Muscle of leg (tissue), 11 donors: Measurements from ENCODE around the gene CSNK2A2. TPM values are rescaled to one million over a fixed set of nuclear protein-coding genes. Genes with fewer than 3 reads are reported as not detected.

Source experiments
- DNase-seq: peaks from one replicate; pipeline ENCODE4 v3.0.0; 2013
- H3K27ac ChIP-seq: one replicate; pipeline ENCODE4 v1.5.1; 2013; ENCODE audit warnings: mild to moderate bottlenecking, low read length, control low read depth
- H3K27me3 ChIP-seq: one replicate; pipeline ENCODE4 v1.6.1; 2013; ENCODE audit warnings: low read length; ENCODE audit not compliant: control insufficient read depth, insufficient read depth
- H3K36me3 ChIP-seq: one replicate; pipeline ENCODE4 v1.6.1; 2013; ENCODE audit warnings: low read length; ENCODE audit not compliant: control insufficient read depth, insufficient read depth
- H3K4me1 ChIP-seq: one replicate; pipeline ENCODE4 v1.6.1; 2013; ENCODE audit warnings: low read length; ENCODE audit not compliant: control insufficient read depth, insufficient read depth
- H3K4me3 ChIP-seq: one replicate; pipeline ENCODE4 v1.5.1; 2013; ENCODE audit warnings: low read length, control low read depth
- H3K9me3 ChIP-seq: replicated peaks from 2 replicates; pipeline ENCODE4 v1.6.1; 2013; ENCODE audit warnings: low read depth, low read length; ENCODE audit not compliant: control insufficient read depth
- WGBS: methylation state at CpG from one replicate; pipeline ENCODE4 v1.1.5; 2013; ENCODE audit warnings: missing lambda C conversion rate; ENCODE audit not compliant: insufficient coverage; 5-methylcytosine and 5-hydroxymethylcytosine counted together
- polyA plus RNA-seq, 8 donors: library from polyadenylated mRNA; unstranded; fragments of 120-200 nt; gene quantifications; one replicate each; pipeline versions ENCODE4 v1.2.1 to v1.2.3, GENCODE V29; 2013; ENCODE audit warnings: inconsistent platforms in 1 of 8, low replicate concordance in 1 of 8; ENCODE audit not compliant: insufficient read length in 8 of 8, insufficient read depth in 1 of 8
- total RNA-seq: library from RNA; stranded (reverse); fragments of 120-200 nt; gene quantifications from one replicate; pipeline ENCODE4 v1.2.4, GENCODE V29; 2013

The CSNK2A2 gene
- total and polyA plus RNA-seq, 9 donors = 35.6 to 95.4 (median 81.3) TPM

- H3K27ac ChIP-seq = no peak overlapping the region
- H3K36me3 ChIP-seq = no peaks in the 10 kb centered on the region
- no peaks in the 10 kb centered on the region for H3K27me3 ChIP-seq
- no peaks in the 10 kb centered on the region for H3K9me3 ChIP-seq
- no peak for DNase-seq
- no peaks in the 10 kb centered on the region for H3K4me1 ChIP-seq
- no peak overlapping the region for H3K4me3 ChIP-seq
- 80% methylated on average over 8 of the region's 8 CpGs for WGBS
Observed at GRCh38 chr16:58225965-58226602, 28.2 kb upstream of the CSNK2A2 start.

GRCh38 chr16:58222532-58223316 lies 24.8 kb upstream of the CSNK2A2 start:
- H3K27ac ChIP-seq = no peak overlapping the region
- no peaks in the 10 kb centered on the region for H3K4me1 ChIP-seq
- no peak for DNase-seq
- H3K36me3 ChIP-seq = no peaks in the 10 kb centered on the region
- no peak overlapping the region for H3K4me3 ChIP-seq
- WGBS = 73% methylated on average over 2 of the region's 7 CpGs
- no peaks in the 10 kb centered on the region for H3K27me3 ChIP-seq
- H3K9me3 ChIP-seq = no peaks in the 10 kb centered on the region

GRCh38 chr16:58219432-58219831 lies 21.5 kb upstream of the CSNK2A2 start:
- Histone ChIP-seq H3K27me3 (no peaks in the 10 kb centered on the region), H3K36me3 (no peaks in the 10 kb centered on the region), H3K27ac (no peak overlapping the region), H3K9me3 (no peaks in the 10 kb centered on the region), H3K4me1 (no peaks in the 10 kb centered on the region), H3K4me3 (no peak overlapping the region)
- DNase-seq = no peak

GRCh38 chr16:58218786-58219185 lies 20.9 kb upstream of the CSNK2A2 start:
- no peak overlapping the region for H3K27ac ChIP-seq
- no peaks in the 10 kb centered on the region for H3K4me1 ChIP-seq
- no peak for DNase-seq
- 25% methylated on average over 1 of the region's 3 CpGs for WGBS
- H3K9me3 ChIP-seq = no peaks in the 10 kb centered on the region
- H3K36me3 ChIP-seq = no peaks in the 10 kb centered on the region
- H3K27me3 ChIP-seq = no peaks in the 10 kb centered on the region
- H3K4me3 ChIP-seq = no peak overlapping the region

GRCh38 chr16:58217311-58217925 lies 19.5 kb upstream of the CSNK2A2 start:
- WGBS = no CpG with 5 or more reads among the region's 2 CpGs
- no peaks in the 10 kb centered on the region for H3K27me3 ChIP-seq
- DNase-seq = no peak
- H3K4me3 ChIP-seq = no peak overlapping the region
- H3K9me3 ChIP-seq = no peaks in the 10 kb centered on the region
- no peaks in the 10 kb centered on the region for H3K36me3 ChIP-seq
- no peaks in the 10 kb centered on the region for H3K4me1 ChIP-seq
- H3K27ac ChIP-seq = no peak overlapping the region

GRCh38 chr16:58212824-58213655 lies 15.1 kb upstream of the CSNK2A2 start:
- no peak for DNase-seq
- H3K9me3 ChIP-seq = no peaks in the 10 kb centered on the region
- peaks cover under 1% of the 10 kb centered on the region for H3K27me3 ChIP-seq
- H3K4me3 ChIP-seq = no peak overlapping the region
- H3K36me3 ChIP-seq = no peaks in the 10 kb centered on the region
- no peak overlapping the region for H3K27ac ChIP-seq
- no peaks in the 10 kb centered on the region for H3K4me1 ChIP-seq
- 52% methylated on average over 3 of the region's 3 CpGs for WGBS

- WGBS = no CpG with 5 or more reads among the region's 3 CpGs
- Histone ChIP-seq H3K4me3 (no peak overlapping the region), H3K9me3 (no peaks in the 10 kb centered on the region)
Observed at GRCh38 chr16:58211846-58212245, 13.9 kb upstream of the CSNK2A2 start.

GRCh38 chr16:58211245-58211644 lies 13.3 kb upstream of the CSNK2A2 start:
- no peak for DNase-seq
- Histone ChIP-seq H3K27me3 (peaks cover 5% of the 10 kb centered on the region), H3K27ac (no peak overlapping the region), H3K36me3 (no peaks in the 10 kb centered on the region), H3K9me3 (no peaks in the 10 kb centered on the region), H3K4me1 (no peaks in the 10 kb centered on the region), H3K4me3 (no peak overlapping the region)

More at GRCh38 chr16:58211846-58212245, 13.9 kb upstream of the CSNK2A2 start:
- H3K27me3 ChIP-seq = peaks cover 5% of the 10 kb centered on the region
- H3K36me3 ChIP-seq = no peaks in the 10 kb centered on the region
- DNase-seq = no peak
- no peak overlapping the region for H3K27ac ChIP-seq
- no peaks in the 10 kb centered on the region for H3K4me1 ChIP-seq

- DNase-seq = no peak
- Histone ChIP-seq H3K27me3 (peaks cover 9% of the 10 kb centered on the region), H3K27ac (no peak overlapping the region), H3K36me3 (no peaks in the 10 kb centered on the region), H3K4me3 (no peak overlapping the region), H3K9me3 (no peaks in the 10 kb centered on the region), H3K4me1 (no peaks in the 10 kb centered on the region)
- whole genome bisulfite sequencing = 51% methylated on average over 6 of the region's 10 CpGs
Observed at GRCh38 chr16:58205276-58206036, 7.5 kb upstream of the CSNK2A2 start.
